Stimulated activated naive CD8-positive, alpha-beta T cell treated with anti-CD3 and anti-CD28 coated beads, Interleukin-15, Interleukin-2, amounts not matched to agents 100 ng/mL and 50 ng/mL, for 24 hours (primary cell): ENCODE data around the gene TENM4.

Source experiments
- H3K27ac Mint-ChIP-seq: one replicate; pipeline ENCODE4 v1.8.0; 2021; ENCODE audit warnings: mild to moderate bottlenecking, mixed read lengths
- H3K27me3 Mint-ChIP-seq: one replicate; pipeline ENCODE4 v1.8.0; 2021; ENCODE audit warnings: mixed read lengths
- H3K36me3 Mint-ChIP-seq: one replicate; pipeline ENCODE4 v1.8.0; 2021; ENCODE audit warnings: low read depth, mixed read lengths
- H3K4me1 Mint-ChIP-seq: one replicate; pipeline ENCODE4 v1.8.0; 2021; ENCODE audit warnings: low read depth, mixed read lengths
- H3K4me3 Mint-ChIP-seq: one replicate; pipeline ENCODE4 v1.8.0; 2021; ENCODE audit warnings: mild to moderate bottlenecking, mixed read lengths
- H3K9me3 Mint-ChIP-seq: one replicate; pipeline ENCODE4 v1.8.0; 2021; ENCODE audit warnings: mixed read lengths

The TENM4 gene

GRCh38 chr11:78855116-78855515, 585.7 kb downstream of the TENM4 start:
- Mint-ChIP-seq H3K4me1 (no peaks in the 10 kb centered on the region), H3K36me3 (no peaks in the 10 kb centered on the region), H3K9me3 (no peaks in the 10 kb centered on the region), H3K4me3 (no peak overlapping the region), H3K27me3 (peaks cover 6% of the 10 kb centered on the region), H3K27ac (no peak overlapping the region)

GRCh38 chr11:78853521-78853920, 587.3 kb downstream of the TENM4 start:
- Mint-ChIP-seq H3K36me3 (no peaks in the 10 kb centered on the region), H3K9me3 (no peaks in the 10 kb centered on the region), H3K27me3 (peaks cover 9% of the 10 kb centered on the region), H3K4me3 (no peak overlapping the region), H3K4me1 (no peaks in the 10 kb centered on the region), H3K27ac (no peak overlapping the region)

- H3K36me3 Mint-ChIP-seq, result no peaks in the 10 kb centered on the region
- no peak overlapping the region for H3K27ac Mint-ChIP-seq
- H3K27me3 Mint-ChIP-seq, result peaks cover 11% of the 10 kb centered on the region
- H3K4me3 Mint-ChIP-seq, result no peak overlapping the region
- H3K9me3 Mint-ChIP-seq, result no peaks in the 10 kb centered on the region
- H3K4me1 Mint-ChIP-seq, result no peaks in the 10 kb centered on the region
Observed at GRCh38 chr11:78851878-78852586, 588.8 kb downstream of the TENM4 start.

- Mint-ChIP-seq H3K36me3 (no peaks in the 10 kb centered on the region), H3K27me3 (peaks cover 17% of the 10 kb centered on the region), H3K9me3 (no peaks in the 10 kb centered on the region), H3K4me1 (no peaks in the 10 kb centered on the region), H3K27ac (no peak overlapping the region), H3K4me3 (no peak overlapping the region)
Observed at GRCh38 chr11:78850078-78850477, 590.8 kb downstream of the TENM4 start.

GRCh38 chr11:78846269-78846668, 594.6 kb downstream of the TENM4 start:
- no peak overlapping the region for H3K27ac Mint-ChIP-seq
- H3K4me1 Mint-ChIP-seq, result no peaks in the 10 kb centered on the region
- peaks cover 29% of the 10 kb centered on the region for H3K27me3 Mint-ChIP-seq
- no peaks in the 10 kb centered on the region for H3K9me3 Mint-ChIP-seq
- no peak overlapping the region for H3K4me3 Mint-ChIP-seq
- no peaks in the 10 kb centered on the region for H3K36me3 Mint-ChIP-seq

- H3K27ac Mint-ChIP-seq, result no peak overlapping the region
- H3K36me3 Mint-ChIP-seq, result no peaks in the 10 kb centered on the region
- no peak overlapping the region for H3K4me3 Mint-ChIP-seq
- H3K4me1 Mint-ChIP-seq, result no peaks in the 10 kb centered on the region
- H3K9me3 Mint-ChIP-seq, result no peaks in the 10 kb centered on the region
- peaks cover 27% of the 10 kb centered on the region for H3K27me3 Mint-ChIP-seq
Observed at GRCh38 chr11:78845496-78845895, 595.3 kb downstream of the TENM4 start.

GRCh38 chr11:78841456-78842060, 599.3 kb downstream of the TENM4 start:
- H3K4me3 Mint-ChIP-seq, result no peak overlapping the region
- H3K36me3 Mint-ChIP-seq, result no peaks in the 10 kb centered on the region
- H3K27ac Mint-ChIP-seq, result no peak overlapping the region
- H3K4me1 Mint-ChIP-seq, result no peaks in the 10 kb centered on the region
- no peaks in the 10 kb centered on the region for H3K9me3 Mint-ChIP-seq
- H3K27me3 Mint-ChIP-seq, result peaks cover 21% of the 10 kb centered on the region

- no peaks in the 10 kb centered on the region for H3K9me3 Mint-ChIP-seq
- no peak overlapping the region for H3K4me3 Mint-ChIP-seq
- no peaks in the 10 kb centered on the region for H3K36me3 Mint-ChIP-seq
- no peak overlapping the region for H3K27ac Mint-ChIP-seq
- no peaks in the 10 kb centered on the region for H3K4me1 Mint-ChIP-seq
- peaks cover 20% of the 10 kb centered on the region for H3K27me3 Mint-ChIP-seq
Observed at GRCh38 chr11:78840623-78841022, 600.2 kb downstream of the TENM4 start.

GRCh38 chr11:78840200-78840599, 600.6 kb downstream of the TENM4 start:
- Mint-ChIP-seq H3K36me3 (no peaks in the 10 kb centered on the region), H3K27me3 (peaks cover 20% of the 10 kb centered on the region), H3K4me3 (no peak overlapping the region), H3K4me1 (no peaks in the 10 kb centered on the region), H3K9me3 (no peaks in the 10 kb centered on the region), H3K27ac (no peak overlapping the region)

- no peaks in the 10 kb centered on the region for H3K9me3 Mint-ChIP-seq
- H3K36me3 Mint-ChIP-seq, result no peaks in the 10 kb centered on the region
- no peak overlapping the region for H3K27ac Mint-ChIP-seq
- H3K27me3 Mint-ChIP-seq, result peaks cover 25% of the 10 kb centered on the region
- no peaks in the 10 kb centered on the region for H3K4me1 Mint-ChIP-seq
- H3K4me3 Mint-ChIP-seq, result no peak overlapping the region
Observed at GRCh38 chr11:78838417-78838816, 602.4 kb downstream of the TENM4 start.

- no peaks in the 10 kb centered on the region for H3K36me3 Mint-ChIP-seq
- H3K27ac Mint-ChIP-seq, result no peak overlapping the region
- no peaks in the 10 kb centered on the region for H3K9me3 Mint-ChIP-seq
- no peaks in the 10 kb centered on the region for H3K4me1 Mint-ChIP-seq
- peaks cover 12% of the 10 kb centered on the region for H3K27me3 Mint-ChIP-seq
- no peak overlapping the region for H3K4me3 Mint-ChIP-seq
Observed at GRCh38 chr11:78835646-78836045, 605.2 kb downstream of the TENM4 start.

GRCh38 chr11:78834886-78835285, 605.9 kb downstream of the TENM4 start:
- Mint-ChIP-seq H3K9me3 (no peaks in the 10 kb centered on the region), H3K27ac (no peak overlapping the region), H3K4me3 (no peak overlapping the region)

GRCh38 chr11:78833237-78833636, 607.6 kb downstream of the TENM4 start:
- H3K27ac Mint-ChIP-seq, result no peak overlapping the region
- H3K4me1 Mint-ChIP-seq, result no peaks in the 10 kb centered on the region
- no peak overlapping the region for H3K4me3 Mint-ChIP-seq
- peaks cover 5% of the 10 kb centered on the region for H3K27me3 Mint-ChIP-seq
- no peaks in the 10 kb centered on the region for H3K9me3 Mint-ChIP-seq
- H3K36me3 Mint-ChIP-seq, result no peaks in the 10 kb centered on the region

More at GRCh38 chr11:78834886-78835285, 605.9 kb downstream of the TENM4 start:
- Mint-ChIP-seq H3K27me3 (peaks cover 10% of the 10 kb centered on the region), H3K36me3 (no peaks in the 10 kb centered on the region), H3K4me1 (no peaks in the 10 kb centered on the region)

- Mint-ChIP-seq H3K4me3 (no peak overlapping the region), H3K4me1 (no peaks in the 10 kb centered on the region), H3K27me3 (peaks cover 11% of the 10 kb centered on the region), H3K36me3 (no peaks in the 10 kb centered on the region), H3K27ac (no peak overlapping the region), H3K9me3 (no peaks in the 10 kb centered on the region)
Observed at GRCh38 chr11:78832226-78832947, 608.4 kb downstream of the TENM4 start.

GRCh38 chr11:78831571-78831970, 609.3 kb downstream of the TENM4 start:
- no peaks in the 10 kb centered on the region for H3K36me3 Mint-ChIP-seq
- no peak overlapping the region for H3K27ac Mint-ChIP-seq
- H3K9me3 Mint-ChIP-seq, result no peaks in the 10 kb centered on the region
- H3K4me1 Mint-ChIP-seq, result no peaks in the 10 kb centered on the region
- H3K27me3 Mint-ChIP-seq, result peaks cover 11% of the 10 kb centered on the region
- no peak overlapping the region for H3K4me3 Mint-ChIP-seq
